Large intestine (tissue), 12 donors: ENCODE measurements around the gene HOXD12. TPM values are rescaled to one million over a fixed set of nuclear protein-coding genes. Genes with fewer than 3 reads are reported as not detected.

Experiments
- DNase-seq, 2 donors: peaks; one replicate each; pipeline versions ENCODE4 v3.0.0 to v3.0.0-alpha.2; 2013
- H3K27ac ChIP-seq: one replicate; pipeline ENCODE4 v1.5.1; 2013; ENCODE audit warnings: low read length
- H3K27me3 ChIP-seq: 2 replicates; pipeline ENCODE4 v1.6.1; 2013; ENCODE audit warnings: low read length; ENCODE audit not compliant: control insufficient read depth, insufficient read depth
- H3K36me3 ChIP-seq: 2 replicates; pipeline ENCODE4 v1.6.1; 2013; ENCODE audit warnings: low read length; ENCODE audit not compliant: control insufficient read depth, insufficient read depth
- H3K4me1 ChIP-seq: one replicate; pipeline ENCODE4 v1.6.1; 2013; ENCODE audit warnings: low read length; ENCODE audit not compliant: control insufficient read depth, insufficient read depth
- H3K4me3 ChIP-seq: one replicate; pipeline ENCODE4 v1.5.1; 2013; ENCODE audit warnings: low read length
- H3K9me3 ChIP-seq: one replicate; pipeline ENCODE4 v1.6.1; 2013; ENCODE audit warnings: mild to moderate bottlenecking, low read depth, low read length, moderate library complexity; ENCODE audit not compliant: control insufficient read depth
- WGBS: methylation state at CpG from one replicate; pipeline ENCODE4 v1.1.5; 2013; ENCODE audit warnings: low lambda C conversion rate; ENCODE audit not compliant: insufficient coverage; 5-methylcytosine and 5-hydroxymethylcytosine counted together
- long read RNA-seq, 11 donors: transcript quantifications; one replicate each; lab custom pipeline, GENCODE V29; 2026
- polyA plus RNA-seq: library from polyadenylated mRNA; unstranded; fragments of 120-200 nt; gene quantifications from one replicate; pipeline ENCODE4 v1.2.1, GENCODE V29; 2013

HOXD12 gene
- not detected for polyA plus RNA-seq
- long read RNA-seq, donor 1: 0 reads
- long read RNA-seq, donor 2: 0 reads
- long read RNA-seq, donor 3: 0 reads
- long read RNA-seq, donor 4: 0 reads
- long read RNA-seq, donor 5: 0 reads
- long read RNA-seq, donor 6: 0 reads
- long read RNA-seq, donor 7: 0 reads
- long read RNA-seq, donor 8: 0 reads
- long read RNA-seq, donor 9: 0 reads
- long read RNA-seq, donor 10: 0 reads
- long read RNA-seq, donor 11: 0 reads

GRCh38 chr2:176099728-176100546 is at the start of gene HOXD12:
HOXD12 (plus strand) TSS chr2:176099795; CDS start chr2:176099802, 7 bp downstream.
- no peak within 1 kb of the TSS for H3K27ac ChIP-seq
- no peaks in the 10 kb centered on the region for H3K36me3 ChIP-seq
- WGBS: no CpG with 5 or more reads among the region's 70 CpGs
- no peak for DNase-seq
- H3K4me3 ChIP-seq: no peak within 1 kb of the TSS
- peaks cover 24% of the 10 kb centered on the region for H3K9me3 ChIP-seq
- H3K4me1 ChIP-seq: peaks cover 7% of the 10 kb centered on the region
- H3K27me3 ChIP-seq: peaks cover 100% of the 10 kb centered on the region

DNA sequence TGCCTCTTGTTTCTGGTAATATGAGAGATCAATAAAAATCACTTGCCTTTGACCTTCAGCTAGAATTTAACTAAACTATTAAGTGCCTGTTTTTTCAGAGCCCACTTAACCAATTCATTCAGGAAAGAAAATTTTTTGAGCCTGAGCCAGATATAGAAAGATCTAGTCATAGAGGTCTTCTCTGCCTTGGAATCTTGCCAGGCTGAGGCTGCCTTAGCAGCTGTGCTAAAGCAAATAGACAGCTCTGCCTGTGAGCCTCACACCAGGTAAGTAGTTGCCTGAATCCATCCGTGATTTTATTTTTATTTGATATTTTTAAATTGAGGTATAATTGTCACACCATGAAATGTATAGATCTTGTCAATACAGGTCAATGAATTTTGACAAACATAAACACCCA is 43.2 kb upstream of the HOXD12 start:
- no peaks in the 10 kb centered on the region for H3K9me3 ChIP-seq
- no peaks in the 10 kb centered on the region for H3K36me3 ChIP-seq
- H3K4me3 ChIP-seq: no peak overlapping the region
- no peak for DNase-seq
- WGBS: no CpG with 5 or more reads among the region's 1 CpG
- H3K4me1 ChIP-seq: no peaks in the 10 kb centered on the region
- no peak overlapping the region for H3K27ac ChIP-seq
- H3K27me3 ChIP-seq: peaks cover 22% of the 10 kb centered on the region

GRCh38 chr2:176063958-176064357 is 35.6 kb upstream of the HOXD12 start:
- H3K36me3 ChIP-seq: no peaks in the 10 kb centered on the region
- no peak overlapping the region for H3K4me3 ChIP-seq
- peaks cover 12% of the 10 kb centered on the region for H3K4me1 ChIP-seq
- no peak overlapping the region for H3K27ac ChIP-seq
- H3K27me3 ChIP-seq: peaks cover 63% of the 10 kb centered on the region
- no CpG with 5 or more reads among the region's 2 CpGs for WGBS
- no peak for DNase-seq
- H3K9me3 ChIP-seq: peaks cover 3% of the 10 kb centered on the region

GRCh38 chr2:176066645-176067588 is 32.7 kb upstream of the HOXD12 start:
- Histone ChIP-seq H3K4me3 (peak overlapping the region; percentile 19), H3K4me1 (peaks cover 12% of the 10 kb centered on the region), H3K27ac (no peak overlapping the region), H3K9me3 (peaks cover 8% of the 10 kb centered on the region), H3K27me3 (peaks cover 82% of the 10 kb centered on the region), H3K36me3 (no peaks in the 10 kb centered on the region)
- peak in 1 of 2 donors; percentile 10 for DNase-seq
- WGBS: 5% methylated on average over 4 of the region's 56 CpGs

DNA sequence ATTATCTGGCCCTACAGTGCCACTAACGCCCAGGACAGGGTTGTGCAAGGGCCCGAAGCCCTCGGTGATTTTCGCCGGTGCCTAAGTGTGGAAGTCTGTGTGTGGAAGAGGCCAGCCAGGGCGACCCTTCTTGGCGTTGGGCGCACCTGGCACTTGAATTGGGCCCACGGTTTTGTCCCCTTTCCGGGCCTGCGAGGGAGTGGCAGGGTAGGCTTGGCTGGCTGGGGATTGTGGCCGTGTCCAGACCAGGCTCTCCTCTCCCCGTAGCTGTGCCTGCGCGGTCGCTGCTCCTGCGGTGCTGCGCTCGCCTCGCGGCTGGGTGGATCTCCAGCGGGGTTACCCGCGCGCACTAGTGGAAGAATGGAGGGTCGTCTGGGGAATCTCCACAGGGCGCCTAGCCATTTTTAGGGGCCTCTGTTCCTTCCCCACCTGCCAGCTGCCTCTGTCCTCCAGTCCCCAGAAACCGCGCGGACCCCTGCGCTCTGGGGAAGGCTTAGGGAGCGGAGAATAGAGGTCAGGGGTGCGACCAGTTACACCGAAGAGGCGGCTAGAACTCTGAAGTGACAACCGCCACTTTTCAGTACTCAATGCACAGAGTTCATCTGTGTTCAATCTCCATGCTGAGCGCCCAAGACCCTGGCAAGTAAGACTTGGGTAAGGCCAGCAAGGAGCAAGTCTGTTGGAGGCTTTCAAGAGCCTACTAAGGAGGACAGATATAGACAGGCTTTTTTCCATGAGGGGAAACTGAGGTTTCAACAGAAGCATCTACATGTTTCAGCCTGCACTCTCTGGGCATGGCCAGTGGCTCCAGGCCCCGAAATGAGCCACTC is 31.8 kb upstream of the HOXD12 start:
- H3K9me3 ChIP-seq: peaks cover 8% of the 10 kb centered on the region
- peaks cover 12% of the 10 kb centered on the region for H3K4me1 ChIP-seq
- DNase-seq: peak in 1 of 2 donors; percentile 19
- WGBS: no CpG with 5 or more reads among the region's 38 CpGs
- peaks cover 86% of the 10 kb centered on the region for H3K27me3 ChIP-seq
- H3K4me3 ChIP-seq: peak overlapping the region; percentile 19
- H3K36me3 ChIP-seq: no peaks in the 10 kb centered on the region
- no peak overlapping the region for H3K27ac ChIP-seq

DNA sequence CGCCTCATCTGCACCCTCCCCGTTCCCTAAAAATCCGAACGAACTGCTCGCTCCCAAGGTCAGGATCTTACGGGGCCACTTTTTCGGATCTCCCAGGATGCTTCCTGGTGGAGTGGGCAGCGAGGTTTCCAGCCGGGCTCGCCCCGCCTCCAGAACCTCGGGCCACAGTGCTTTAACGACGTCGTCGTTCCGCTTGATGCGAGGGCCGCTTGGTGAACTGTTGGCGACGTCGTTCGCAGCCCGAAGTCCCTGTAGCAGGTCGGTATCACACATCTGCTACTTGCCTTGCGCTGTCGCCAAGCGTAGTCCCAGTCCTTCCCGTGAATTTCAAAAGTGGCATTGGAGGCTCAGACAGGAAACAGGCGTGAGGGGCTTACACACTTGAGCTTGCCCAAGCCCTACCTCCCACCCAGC is 31.2 kb upstream of the HOXD12 start:
- H3K27me3 ChIP-seq: peaks cover 92% of the 10 kb centered on the region
- DNase-seq: peak in 1 of 2 donors; percentile 5
- no CpG with 5 or more reads among the region's 30 CpGs for WGBS
- H3K9me3 ChIP-seq: peaks cover 8% of the 10 kb centered on the region
- no peak overlapping the region for H3K4me3 ChIP-seq
- H3K36me3 ChIP-seq: no peaks in the 10 kb centered on the region
- no peak overlapping the region for H3K27ac ChIP-seq
- H3K4me1 ChIP-seq: peaks cover 12% of the 10 kb centered on the region

DNA sequence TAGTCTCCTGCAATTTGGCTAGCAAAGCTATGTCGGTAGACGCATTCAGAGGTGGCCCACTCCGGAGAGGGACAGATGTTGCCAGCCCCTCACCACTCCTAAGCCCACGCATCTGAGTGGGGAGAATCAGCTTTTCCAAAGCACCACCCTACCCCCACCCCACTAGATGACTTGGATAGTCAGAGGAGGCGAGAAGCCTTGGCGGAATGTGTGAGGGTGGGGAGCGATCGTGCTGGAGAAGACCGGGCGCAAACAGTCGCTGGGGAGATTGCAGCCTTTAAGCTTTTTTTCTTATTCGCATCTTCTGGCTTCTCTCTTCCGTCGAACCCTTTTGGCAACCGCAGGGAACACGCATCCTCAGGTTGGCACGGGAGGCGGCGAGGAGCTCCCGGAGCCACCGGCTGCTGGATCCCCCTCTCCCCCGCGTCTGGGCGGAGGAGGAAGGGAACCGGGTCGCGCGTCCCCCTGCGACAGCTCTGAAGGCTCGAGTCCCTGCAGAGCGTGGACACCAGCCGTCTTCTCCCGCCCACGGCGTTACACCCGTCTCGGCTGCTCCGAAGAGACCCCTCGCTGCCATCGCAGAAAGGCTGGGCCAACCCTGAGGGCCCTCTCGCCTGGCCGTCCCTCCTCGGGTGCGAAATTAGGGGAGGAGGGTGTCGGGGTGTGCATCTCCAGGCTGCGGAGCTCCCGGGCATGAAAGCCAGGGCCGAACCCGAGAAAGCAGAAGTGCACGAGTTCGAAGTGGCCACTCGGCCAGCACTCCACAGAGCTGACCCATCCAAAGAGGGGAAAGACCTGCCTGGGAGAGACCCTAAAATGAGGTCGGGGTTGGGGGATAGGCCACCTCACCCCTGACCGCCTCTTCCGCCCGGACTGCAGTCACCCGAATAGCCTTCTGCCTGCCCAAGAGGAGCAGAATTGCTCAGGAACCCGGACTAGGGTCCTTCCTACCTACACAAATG is 28.0 kb upstream of the HOXD12 start:
- no peaks in the 10 kb centered on the region for H3K36me3 ChIP-seq
- no CpG with 5 or more reads among the region's 58 CpGs for WGBS
- H3K27me3 ChIP-seq: peaks cover 100% of the 10 kb centered on the region
- DNase-seq: no peak
- no peak overlapping the region for H3K4me3 ChIP-seq
- H3K4me1 ChIP-seq: peaks cover 12% of the 10 kb centered on the region
- H3K9me3 ChIP-seq: peaks cover 8% of the 10 kb centered on the region
- no peak overlapping the region for H3K27ac ChIP-seq

- DNase-seq: no peak
- H3K36me3 ChIP-seq: no peaks in the 10 kb centered on the region
- peaks cover 8% of the 10 kb centered on the region for H3K4me1 ChIP-seq
- H3K27me3 ChIP-seq: peaks cover 100% of the 10 kb centered on the region
- 50% methylated on average over 1 of the region's 5 CpGs for WGBS
- peaks cover 4% of the 10 kb centered on the region for H3K9me3 ChIP-seq
- no peak overlapping the region for H3K27ac ChIP-seq
- no peak overlapping the region for H3K4me3 ChIP-seq
These were observed 27.3 kb upstream of the HOXD12 start for GRCh38 chr2:176072292-176072669.
